ENCODE results near the gene ABCA7.

ABCA7 gene

DNA sequence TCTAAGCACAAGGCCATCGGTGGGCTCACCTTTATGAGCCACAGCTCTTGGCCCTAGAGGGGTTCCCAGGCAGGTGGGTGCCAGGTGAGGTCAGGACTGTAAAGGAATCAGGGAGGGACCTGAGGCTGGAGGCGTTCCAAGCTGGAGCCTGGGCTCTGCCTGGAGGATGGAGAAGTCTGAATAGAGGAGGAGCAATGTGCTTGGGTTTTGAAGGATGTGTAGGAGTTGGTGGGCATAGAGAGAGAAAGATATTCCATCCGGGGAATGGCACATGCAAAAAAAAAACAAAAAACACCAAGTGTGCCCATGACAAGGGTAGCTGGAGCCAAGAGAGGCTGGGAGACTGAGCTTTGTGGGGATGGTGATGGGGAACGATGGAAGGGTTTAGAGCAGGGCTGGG, 37.3 kb upstream of the ABCA7 start:
- DNase-seq (ENCODE audit: low spot score), result no peak

DNA sequence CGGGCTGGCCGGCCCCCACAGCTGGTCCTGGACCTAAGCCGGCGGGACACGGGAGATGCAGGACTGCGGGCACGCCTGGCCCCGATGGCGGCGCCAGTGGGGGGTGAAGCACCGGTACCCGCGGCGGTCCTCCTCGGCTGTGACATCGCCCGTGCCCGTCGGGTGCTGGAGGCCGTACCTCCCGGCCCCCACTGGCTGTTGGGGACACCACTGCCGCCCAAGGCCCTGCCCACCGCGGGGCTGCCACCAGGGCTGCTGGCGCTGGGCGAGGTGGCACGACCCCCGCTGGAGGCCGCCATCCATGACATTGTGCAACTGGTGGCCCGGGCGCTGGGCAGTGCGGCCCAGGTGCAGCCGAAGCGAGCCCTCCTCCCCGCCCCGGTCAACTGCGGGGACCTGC, 36.6 kb upstream of the ABCA7 start:
- DNase-seq (ENCODE audit: low spot score), result no peak

DNA sequence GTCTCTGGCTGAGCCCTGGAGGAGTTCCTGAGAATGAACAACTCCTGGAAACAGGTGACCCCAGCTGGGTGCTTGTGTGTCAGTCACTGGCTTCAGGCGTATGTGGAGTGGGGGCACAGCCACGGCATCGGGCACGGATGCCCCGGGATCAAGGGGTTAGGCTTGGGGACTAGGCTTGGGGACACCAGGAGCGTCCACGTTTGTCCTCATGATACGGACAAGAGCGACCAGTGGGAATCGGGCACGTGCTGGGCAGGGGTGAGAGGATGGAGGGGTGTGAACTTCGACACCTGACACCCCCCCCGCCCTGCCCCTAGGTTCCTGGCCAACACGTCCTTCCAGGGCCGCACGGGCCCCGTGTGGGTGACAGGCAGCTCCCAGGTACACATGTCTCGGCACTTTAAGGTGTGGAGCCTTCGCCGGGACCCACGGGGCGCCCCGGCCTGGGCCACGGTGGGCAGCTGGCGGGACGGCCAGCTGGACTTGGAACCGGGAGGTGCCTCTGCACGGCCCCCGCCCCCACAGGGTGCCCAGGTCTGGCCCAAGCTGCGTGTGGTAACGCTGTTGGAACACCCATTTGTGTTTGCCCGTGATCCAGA, 35.6 kb upstream of the ABCA7 start:
- no peak for DNase-seq (ENCODE audit: low spot score)

DNA sequence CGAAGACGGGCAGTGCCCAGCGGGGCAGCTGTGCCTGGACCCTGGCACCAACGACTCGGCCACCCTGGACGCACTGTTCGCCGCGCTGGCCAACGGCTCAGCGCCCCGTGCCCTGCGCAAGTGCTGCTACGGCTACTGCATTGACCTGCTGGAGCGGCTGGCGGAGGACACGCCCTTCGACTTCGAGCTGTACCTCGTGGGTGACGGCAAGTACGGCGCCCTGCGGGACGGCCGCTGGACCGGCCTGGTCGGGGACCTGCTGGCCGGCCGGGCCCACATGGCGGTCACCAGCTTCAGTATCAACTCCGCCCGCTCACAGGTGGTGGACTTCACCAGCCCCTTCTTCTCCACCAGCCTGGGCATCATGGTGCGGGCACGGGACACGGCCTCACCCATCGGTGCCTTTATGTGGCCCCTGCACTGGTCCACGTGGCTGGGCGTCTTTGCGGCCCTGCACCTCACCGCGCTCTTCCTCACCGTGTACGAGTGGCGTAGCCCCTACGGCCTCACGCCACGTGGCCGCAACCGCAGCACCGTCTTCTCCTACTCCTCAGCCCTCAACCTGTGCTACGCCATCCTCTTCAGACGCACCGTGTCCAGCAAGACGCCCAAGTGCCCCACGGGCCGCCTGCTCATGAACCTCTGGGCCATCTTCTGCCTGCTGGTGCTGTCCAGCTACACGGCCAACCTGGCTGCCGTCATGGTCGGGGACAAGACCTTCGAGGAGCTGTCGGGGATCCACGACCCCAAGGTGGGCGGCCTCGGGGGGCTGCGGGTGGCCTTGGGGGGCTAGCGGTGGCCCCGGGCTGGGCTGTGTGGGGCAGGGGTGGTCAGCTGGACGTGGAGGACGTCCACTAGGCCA, 34.9 kb upstream of the ABCA7 start:
- no peak for DNase-seq (ENCODE audit: low spot score)

DNA sequence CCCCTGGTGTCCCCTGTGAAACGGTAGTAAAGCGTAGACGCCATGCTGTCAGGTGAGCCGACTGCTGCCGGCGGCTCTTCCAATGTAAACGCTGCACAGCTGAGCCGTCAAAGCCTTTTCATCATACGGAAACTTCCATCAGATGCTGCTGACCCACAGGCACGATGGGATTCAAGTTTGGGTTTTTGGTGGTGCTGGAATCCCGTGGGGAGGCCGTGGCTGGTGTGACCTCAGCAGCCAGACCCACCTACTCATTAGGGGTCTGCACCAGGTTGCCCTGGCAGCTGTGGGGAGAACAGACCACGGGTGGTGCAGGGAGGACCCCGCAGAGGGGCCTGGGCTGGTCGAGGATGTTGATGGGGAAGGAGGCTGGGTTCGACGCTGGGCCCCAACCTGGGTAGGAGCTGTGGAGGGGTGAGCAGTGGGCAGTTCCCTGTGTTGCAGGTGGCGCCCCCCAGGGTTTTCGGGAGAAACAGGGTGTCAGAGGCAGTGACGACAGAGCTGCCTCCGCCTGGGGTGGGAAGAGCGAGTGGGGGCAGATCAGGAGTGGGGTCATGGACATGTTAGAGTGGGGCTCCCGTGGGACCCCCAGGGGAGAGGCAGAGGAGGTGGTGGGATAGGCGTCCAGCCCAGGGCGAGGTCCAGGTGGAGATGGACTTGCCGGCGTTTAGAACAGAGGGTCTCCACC, 33.1 kb upstream of the ABCA7 start:
- DNase-seq (ENCODE audit: low spot score), result no peak

DNA sequence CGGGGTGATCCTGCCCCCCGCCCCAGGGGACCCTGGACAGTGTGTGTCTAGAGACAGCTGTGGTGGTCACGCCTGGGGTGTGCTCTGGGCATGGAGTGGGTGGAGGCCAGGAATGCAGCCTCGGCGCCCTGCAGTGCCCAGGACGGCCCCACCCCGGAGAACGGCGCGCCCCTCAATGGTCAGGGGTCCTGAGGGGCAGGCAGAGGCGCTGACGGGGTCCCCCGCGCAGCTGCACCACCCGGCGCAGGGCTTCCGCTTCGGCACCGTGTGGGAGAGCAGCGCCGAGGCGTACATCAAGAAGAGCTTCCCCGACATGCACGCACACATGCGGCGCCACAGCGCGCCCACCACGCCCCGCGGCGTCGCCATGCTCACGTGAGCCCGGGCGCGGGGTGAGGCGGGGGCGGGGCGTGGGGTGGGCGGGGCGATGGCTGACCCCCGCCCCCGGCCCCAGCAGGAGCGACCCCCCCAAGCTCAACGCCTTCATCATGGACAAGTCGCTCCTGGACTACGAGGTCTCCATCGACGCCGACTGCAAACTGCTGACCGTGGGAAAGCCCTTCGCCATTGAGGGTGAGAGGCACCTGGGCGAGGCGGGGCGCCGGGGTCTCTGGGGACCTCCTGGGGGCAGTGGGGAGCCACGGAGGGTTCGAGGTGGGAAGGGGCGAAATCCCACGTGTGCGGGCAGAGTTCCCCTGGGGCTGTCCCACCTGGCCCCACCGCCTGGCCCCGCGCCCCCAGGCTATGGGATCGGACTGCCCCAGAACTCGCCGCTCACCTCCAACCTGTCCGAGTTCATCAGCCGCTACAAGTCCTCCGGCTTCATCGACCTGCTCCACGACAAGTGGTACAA, 32.3 kb upstream of the ABCA7 start:
- no peak for DNase-seq (ENCODE audit: low spot score)

DNA sequence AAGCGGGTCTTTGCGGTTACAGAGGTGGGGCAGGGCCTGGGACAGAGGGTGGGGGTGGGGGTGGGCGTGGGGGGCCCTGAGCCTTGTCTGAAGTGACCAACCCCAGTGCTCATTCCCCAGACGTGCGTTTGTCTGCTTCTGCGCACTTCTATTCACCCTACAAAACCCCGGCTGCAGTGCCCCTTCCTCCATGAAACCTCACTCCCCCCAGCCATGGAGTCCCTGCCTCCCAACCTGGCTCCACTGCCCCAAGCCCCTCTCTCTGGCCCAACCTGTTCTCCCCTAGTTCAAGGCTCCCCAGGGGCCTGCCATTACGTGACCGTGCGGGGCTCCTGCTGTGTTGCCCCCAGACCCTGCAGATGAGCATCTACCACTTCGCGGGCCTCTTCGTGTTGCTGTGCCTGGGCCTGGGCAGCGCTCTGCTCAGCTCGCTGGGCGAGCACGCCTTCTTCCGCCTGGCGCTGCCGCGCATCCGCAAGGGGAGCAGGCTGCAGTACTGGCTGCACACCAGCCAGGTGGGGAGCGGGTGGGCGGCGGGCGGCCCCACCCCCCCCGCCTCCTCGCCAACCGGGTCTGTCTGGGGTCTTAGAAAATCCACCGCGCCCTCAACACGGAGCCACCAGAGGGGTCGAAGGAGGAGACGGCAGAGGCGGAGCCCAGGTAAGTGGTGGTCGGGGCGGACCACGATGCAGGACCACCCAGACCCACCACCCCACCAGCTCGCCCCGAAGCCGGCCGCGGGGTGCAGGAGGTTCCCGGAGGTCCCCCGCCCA, 31.5 kb upstream of the ABCA7 start:
- DNase-seq (ENCODE audit: low spot score), result no peak

DNA sequence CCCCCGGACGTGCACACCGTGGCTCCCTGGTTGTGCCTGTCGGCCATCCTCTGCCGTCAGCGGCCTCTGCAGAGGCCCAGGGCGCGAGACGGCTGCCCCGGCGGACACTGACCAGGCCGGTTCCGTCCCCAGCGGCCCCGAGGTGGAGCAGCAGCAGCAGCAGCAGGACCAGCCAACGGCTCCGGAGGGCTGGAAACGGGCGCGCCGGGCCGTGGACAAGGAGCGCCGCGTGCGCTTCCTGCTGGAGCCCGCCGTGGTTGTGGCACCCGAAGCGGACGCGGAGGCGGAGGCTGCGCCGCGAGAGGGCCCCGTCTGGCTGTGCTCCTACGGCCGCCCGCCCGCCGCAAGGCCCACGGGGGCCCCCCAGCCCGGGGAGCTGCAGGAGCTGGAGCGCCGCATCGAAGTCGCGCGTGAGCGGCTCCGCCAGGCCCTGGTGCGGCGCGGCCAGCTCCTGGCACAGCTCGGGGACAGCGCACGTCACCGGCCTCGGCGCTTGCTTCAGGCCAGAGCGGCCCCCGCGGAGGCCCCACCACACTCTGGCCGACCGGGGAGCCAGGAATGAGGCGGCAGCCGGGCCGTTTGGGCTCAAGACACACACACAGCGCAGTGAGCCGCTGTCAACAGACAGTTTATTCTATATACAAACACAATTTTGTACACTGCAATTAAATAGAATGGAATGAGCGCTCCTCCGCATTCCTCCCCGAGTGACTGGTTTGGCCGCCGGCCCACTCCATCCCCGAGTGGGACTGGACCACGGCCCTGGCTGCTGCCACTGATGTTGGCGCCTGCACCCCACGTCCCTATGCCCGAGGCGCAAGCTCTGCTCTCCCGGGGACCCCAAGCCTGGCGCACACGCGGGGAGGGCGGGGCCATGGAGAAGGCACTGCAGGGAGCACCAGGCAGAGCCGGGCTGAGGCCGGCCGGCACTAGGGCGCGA, 30.6 kb upstream of the ABCA7 start:
- DNase-seq (ENCODE audit: low spot score), result no peak

DNA sequence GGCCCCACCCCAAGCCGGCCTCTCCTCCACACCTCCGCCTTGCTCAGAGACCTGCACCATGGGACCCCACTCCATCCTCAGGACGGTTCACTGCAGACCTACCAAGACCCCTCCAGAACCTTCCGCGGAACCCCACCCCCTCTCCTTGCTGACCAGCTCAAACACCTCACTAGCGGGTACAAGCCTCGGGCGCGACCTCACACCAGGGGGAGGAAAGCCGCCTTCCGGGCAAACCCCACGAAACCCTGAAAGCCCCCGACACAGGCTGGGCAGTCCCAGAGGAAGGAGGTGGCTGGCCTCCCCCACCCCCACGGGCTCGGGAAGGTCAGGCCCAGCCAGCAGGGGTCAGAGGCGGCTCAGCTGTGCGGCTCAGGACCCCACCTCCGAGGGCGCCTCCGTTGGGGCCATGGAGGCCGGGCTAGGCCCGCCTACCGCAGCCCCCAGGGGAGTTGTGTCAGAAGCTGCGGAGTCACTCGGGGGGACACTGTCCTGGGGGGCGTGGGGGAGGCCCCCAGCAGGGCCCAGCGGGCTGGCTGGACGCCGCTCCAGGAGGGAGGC, 29.8 kb upstream of the ABCA7 start:
- DNase-seq (ENCODE audit: low spot score), result no peak

DNA sequence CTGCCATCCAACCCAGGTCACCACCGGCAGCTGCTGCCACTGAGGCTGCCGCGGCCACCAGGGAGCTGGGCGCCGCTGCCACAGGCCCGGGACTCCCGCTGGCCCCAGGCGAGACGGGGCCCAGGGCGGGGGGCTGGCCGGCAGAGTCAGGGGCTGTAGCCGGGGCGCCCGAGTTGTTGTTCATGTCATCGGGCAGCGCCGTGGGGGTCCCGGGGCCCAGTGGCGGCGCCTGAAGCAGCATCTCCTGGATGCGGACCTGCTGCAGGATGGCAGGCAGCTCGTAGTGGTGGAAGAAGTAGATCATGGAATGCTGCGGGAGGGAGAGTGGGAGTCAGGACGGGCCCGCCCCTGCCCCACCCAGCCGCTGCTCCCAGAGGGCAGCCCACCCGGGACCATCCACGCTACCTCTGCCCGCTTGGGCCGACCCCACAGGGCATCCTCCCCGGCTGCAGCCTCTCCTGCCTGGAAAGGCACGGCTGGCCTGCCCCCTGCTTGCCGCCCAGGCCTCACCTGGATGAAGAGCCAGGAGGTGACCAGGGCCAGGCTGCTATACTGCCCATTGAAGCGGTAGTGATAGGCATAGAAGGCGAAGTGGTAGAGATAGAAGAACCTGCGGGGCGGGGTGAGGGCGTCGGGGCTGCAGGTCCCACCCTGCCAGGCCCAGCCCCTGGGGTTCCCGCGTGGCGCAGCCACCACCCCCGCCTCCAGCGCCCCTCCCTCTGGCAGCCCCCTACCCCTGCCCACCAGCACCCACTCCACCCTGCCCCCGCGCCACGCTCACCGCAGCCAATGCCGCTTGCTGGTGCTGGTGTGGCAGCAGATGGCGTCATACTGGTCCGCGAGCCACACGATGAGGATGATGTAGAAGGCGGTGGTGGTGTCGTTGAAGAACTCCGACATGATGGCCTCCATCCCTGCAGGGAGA, 29.1 kb upstream of the ABCA7 start:
- DNase-seq (ENCODE audit: low spot score), result no peak

DNA sequence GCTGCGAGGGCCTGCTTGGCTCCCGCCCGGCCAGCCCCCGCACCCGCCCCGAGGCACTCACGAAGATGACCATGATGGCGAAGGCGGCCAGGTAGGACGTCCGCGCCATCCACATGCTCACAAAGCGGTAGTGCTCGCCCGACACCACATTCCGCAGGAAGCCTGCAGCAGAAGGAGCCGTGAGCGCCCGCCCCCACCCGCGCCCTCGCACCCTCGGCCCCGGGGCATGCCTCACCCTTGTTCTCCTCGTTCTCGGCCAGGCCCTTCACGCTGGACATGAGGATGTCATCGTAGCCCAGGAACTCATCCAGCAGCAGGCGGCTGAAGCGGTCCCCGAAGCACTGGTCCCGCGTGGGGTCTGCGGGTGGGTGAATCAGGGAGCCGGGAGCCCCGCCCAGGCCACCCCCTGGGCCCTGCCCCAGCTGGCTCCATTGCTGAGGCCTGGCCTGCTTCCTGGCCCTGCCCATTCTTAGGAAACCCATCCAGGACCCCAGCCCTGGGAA, 28.0 kb upstream of the ABCA7 start:
- DNase-seq (ENCODE audit: low spot score), result no peak

DNA sequence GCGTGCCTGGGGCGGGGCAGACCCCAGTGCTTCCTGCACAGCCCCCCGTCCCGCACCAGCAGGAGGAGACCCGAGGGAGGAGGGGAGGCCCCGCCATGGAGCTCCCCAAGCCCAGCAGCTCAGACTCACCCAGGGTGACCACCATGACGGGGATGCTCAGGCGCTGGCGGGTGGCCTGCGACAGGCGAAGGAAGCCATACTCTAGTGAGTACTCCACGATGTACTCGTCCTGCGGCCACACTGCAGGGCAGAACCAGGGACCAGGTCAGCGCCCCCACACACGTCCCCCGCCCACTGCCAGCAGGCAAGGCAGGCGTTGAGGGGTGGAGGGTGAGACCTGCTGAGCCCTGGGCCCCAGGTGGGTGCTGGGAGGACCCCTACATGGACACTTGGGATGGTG, 27.6 kb upstream of the ABCA7 start:
- DNase-seq (ENCODE audit: low spot score), result no peak

DNA sequence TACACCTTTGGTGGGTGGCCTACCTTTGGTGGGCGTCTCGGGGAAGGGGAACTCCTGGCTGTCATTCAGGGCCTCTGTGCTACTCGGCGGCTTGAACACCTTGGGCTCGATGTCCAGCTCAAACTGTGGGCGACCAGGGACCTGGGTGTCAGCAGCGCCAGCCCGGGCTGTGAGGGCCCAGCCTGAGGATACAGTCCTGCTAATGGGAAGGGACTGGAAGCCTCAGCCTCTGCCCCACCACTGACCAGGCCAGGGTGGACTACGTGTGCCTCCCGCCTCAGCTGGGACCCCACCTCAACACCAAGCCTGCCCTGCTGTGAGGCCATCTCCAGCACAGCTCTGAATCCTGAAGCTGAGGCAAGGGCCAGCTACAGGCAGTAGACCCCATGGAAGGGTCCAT, 26.7 kb upstream of the ABCA7 start:
- DNase-seq (ENCODE audit: low spot score), result no peak

DNA sequence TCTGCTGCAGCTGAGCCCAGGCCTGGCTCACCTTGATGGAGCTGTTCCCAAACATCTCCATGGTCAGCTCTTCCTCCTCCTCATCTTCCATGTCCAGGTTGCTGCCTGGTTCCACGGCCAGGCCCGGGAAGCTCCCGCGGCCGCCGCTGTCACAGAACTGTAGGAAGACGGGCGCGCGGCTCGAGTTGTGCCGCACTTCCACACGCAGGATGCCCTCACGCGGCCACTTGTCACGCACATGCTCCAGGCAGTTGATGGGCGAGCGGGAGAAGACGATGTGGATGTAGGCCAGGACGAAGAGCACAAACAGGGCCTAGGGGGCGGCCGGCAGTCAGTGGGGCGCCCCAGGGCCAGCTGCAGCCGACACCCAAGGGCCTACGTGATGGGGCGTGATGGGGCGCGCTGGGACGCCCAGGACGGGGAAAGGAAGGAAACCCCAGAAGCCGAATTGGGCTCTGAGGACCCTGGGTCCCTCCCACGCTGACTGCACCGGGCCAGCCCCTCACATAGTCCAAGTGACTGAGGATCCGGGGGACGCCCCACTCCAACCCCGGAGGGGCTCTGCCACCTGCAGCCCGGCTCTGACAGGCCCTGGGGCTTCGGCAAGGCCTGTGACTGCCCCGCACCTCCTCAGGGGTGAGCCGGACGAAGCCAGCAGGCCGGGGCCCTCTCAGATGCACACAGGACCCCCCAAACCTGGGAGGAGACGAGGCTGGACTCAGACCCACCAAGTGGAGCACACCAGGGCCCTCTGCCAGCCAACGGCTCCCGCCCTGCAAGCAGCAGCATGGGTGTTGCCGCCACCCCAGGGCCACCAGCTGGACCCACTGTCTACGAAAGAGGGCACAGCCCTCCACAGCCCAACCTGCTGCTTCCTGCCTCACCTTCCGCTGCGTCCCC, 25.5 kb upstream of the ABCA7 start:
- DNase-seq (ENCODE audit: low spot score), result no peak

DNA sequence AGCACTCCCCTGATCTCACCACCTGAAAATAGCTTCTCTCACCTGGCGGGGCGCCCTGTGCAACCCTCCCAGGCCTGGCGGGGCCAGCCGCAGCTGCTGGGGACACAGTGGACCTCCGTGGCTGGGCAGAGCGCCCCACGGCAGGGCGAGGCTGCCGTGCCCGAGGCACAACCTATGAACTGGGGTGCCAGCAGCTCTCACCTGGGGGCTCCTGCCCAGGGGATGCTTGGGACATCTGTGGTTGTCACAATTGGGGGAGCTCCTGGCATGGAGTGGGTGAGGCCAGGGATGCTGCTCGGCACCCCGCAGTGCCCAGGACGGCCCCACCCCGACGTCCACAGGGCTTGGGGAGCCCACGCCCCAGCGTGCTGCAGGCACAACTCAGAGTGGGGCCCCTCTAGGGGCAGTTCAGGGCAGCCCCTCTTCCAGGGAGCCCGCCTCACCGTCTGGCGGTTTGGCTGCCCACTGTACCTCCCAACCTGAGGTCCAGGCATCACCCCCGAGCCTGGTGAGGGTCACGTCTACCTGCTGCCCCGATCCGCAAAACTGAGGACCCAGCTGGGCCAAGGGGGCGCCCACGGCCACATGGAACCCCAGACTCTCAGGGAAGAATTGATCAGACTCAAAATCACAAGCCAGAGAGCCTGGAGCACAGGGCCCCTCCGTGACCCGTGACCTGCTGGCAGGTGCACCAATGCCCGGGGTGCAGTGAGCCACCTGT, 24.7 kb upstream of the ABCA7 start:
- no peak for DNase-seq (ENCODE audit: low spot score)

DNA sequence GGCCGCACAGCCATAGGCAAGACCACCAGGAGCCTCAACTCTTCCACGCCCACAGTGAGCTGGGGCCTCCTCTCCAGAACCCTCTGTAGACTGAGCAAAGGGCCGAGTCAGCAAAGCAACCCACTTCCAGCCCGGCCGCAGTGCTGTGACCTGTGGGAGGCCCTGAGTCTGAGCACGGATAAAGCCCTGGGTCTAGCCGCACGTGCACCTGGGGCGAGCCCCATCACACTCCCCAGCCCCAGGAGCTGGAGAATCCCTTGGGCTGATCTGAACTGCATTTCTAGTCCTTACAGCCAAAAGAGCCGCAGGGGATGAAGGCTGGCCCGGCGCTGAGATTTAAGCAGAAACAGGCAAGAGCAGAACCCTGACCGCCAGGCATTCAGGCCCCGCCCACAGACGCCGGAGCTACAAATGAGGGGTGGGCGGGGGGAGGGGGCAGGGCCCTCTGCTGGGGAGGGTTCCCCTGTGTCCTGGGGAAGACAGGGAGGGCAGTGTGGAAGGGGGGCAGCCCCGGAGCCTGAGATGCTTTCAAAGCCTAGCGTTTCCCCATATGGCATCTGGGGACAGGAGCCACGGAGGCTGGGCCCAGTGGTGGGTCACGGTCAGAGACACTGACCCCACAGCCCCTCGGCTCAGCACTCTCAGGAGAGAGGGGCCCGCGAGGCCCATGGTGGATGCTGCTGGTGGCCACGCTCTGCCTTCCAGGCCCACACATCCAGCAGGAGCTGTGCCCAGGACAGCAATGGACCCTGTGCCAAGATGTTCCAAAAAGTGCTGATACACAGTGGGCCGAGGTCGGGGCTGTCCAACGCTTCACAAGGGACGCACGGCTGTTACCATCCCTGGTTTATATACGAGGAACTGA, 23.9 kb upstream of the ABCA7 start:
- DNase-seq (ENCODE audit: low spot score), result no peak

All from COLO829 (cell line).